ENCODE data around the gene BHLHA9. TPM values are rescaled to one million over a fixed set of nuclear protein-coding genes. Genes with fewer than 3 reads are reported as not detected.
A peak's percentile ranks its signal among the peaks of the same experiment; 100 is the strongest.

The BHLHA9 gene
- total RNA-seq, 4 donors from 2014 or later: not detected

DNA sequence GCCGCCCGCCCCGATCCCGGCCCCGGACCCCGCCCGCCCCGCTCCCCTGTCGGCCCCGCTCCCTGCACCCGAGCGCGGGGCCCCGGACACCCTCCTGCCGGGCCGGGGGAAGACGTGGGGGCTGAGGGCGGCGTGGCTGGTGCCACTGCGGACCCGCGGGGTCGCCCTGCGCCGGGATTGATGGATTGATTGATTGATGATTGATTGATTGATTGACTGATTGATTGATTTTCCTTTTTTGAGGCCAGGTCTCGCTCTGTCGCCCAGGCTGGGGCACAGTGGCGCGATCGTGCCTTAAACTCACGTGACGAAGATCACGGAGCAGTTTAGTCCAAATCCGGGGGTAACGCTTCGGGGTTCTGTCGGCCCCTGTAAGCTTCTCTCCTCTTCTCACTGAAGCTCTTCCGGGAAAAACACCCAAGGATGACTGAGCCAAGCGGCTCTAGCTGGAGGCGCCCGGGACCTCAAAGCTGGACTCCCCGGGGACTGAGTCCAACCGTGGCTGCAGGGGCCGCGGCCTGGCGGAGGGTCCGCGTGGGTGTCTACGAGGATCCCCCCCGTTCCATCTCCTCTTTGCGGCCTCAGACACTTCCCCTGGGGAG lies 40.2 kb upstream of the BHLHA9 start:
- TF ChIP-seq, protein P1, sequence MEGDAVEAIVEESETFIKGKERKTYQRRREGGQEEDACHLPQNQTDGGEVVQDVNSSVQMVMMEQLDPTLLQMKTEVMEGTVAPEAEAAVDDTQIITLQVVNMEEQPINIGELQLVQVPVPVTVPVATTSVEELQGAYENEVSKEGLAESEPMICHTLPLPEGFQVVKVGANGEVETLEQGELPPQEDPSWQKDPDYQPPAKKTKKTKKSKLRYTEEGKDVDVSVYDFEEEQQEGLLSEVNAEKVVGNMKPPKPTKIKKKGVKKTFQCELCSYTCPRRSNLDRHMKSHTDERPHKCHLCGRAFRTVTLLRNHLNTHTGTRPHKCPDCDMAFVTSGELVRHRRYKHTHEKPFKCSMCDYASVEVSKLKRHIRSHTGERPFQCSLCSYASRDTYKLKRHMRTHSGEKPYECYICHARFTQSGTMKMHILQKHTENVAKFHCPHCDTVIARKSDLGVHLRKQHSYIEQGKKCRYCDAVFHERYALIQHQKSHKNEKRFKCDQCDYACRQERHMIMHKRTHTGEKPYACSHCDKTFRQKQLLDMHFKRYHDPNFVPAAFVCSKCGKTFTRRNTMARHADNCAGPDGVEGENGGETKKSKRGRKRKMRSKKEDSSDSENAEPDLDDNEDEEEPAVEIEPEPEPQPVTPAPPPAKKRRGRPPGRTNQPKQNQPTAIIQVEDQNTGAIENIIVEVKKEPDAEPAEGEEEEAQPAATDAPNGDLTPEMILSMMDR (IDR thresholded peaks at IDR 0.05): no peak
- no peak for TF ChIP-seq POLR2A (IDR thresholded peaks at IDR 0.05)
- intact Hi-C loops (cut with DNase I; ENCODE audit: low total_unique reads): no loop called here
- H3K4me3 ChIP-seq (ENCODE audit: low read depth, poor library complexity, severe bottlenecking): peak overlapping the region; percentile 39
- no peak for DNase-seq (ENCODE audit: low spot score in 2 of 2)
- 16 to 18% methylated on average over 32 to 48 of the region's 51 CpGs for WGBS, 2 donors

- TF ChIP-seq, protein P1 (IDR thresholded peaks at IDR 0.05): no peak
- TF ChIP-seq POLR2A (IDR thresholded peaks at IDR 0.05): no peak
- 25 to 29% methylated on average over 12 of the region's 12 CpGs for WGBS, 2 donors
- no peak overlapping the region for H3K4me3 ChIP-seq (ENCODE audit: low read depth, poor library complexity, severe bottlenecking)
- intact Hi-C loops (cut with DNase I; ENCODE audit: low total_unique reads): no loop called here
- peak; percentile 61 to 94 for DNase-seq (ENCODE audit: low spot score in 2 of 2)
These were observed 38.8 kb upstream of the BHLHA9 start for GRCh38 chr17:1231456-1231855.

- WGBS, 2 donors: 69 to 73% methylated on average over 7 to 8 of the region's 8 CpGs
- intact Hi-C loops (cut with DNase I; ENCODE audit: low total_unique reads): no loop called here
- no peak overlapping the region for H3K4me3 ChIP-seq (ENCODE audit: low read depth, poor library complexity, severe bottlenecking)
- no peak for DNase-seq (ENCODE audit: low spot score in 2 of 2)
- TF ChIP-seq POLR2A (IDR thresholded peaks at IDR 0.05): no peak
- TF ChIP-seq, protein P1 (IDR thresholded peaks at IDR 0.05): no peak
These were observed 37.9 kb upstream of the BHLHA9 start for GRCh38 chr17:1232331-1232730.

GRCh38 chr17:1232786-1233185 lies 37.5 kb upstream of the BHLHA9 start:
- intact Hi-C loops (cut with DNase I; ENCODE audit: low total_unique reads): no loop called here
- DNase-seq (ENCODE audit: low spot score in 2 of 2): no peak
- 56 to 65% methylated on average over 11 of the region's 11 CpGs for WGBS, 2 donors

GRCh38 chr17:1234455-1234854 lies 35.8 kb upstream of the BHLHA9 start:
- intact Hi-C loops (cut with DNase I; ENCODE audit: low total_unique reads): no loop called here
- 68 to 73% methylated on average over 4 of the region's 4 CpGs for WGBS, 2 donors
- no peak overlapping the region for H3K4me3 ChIP-seq (ENCODE audit: low read depth, poor library complexity, severe bottlenecking)
- DNase-seq (ENCODE audit: low spot score in 2 of 2): no peak
- TF ChIP-seq, protein P1 (IDR thresholded peaks at IDR 0.05): no peak
- TF ChIP-seq POLR2A (IDR thresholded peaks at IDR 0.05): no peak

More at GRCh38 chr17:1232786-1233185, 37.5 kb upstream of the BHLHA9 start:
- no peak overlapping the region for H3K4me3 ChIP-seq (ENCODE audit: low read depth, poor library complexity, severe bottlenecking)
- TF ChIP-seq, protein P1 (IDR thresholded peaks at IDR 0.05): no peak
- TF ChIP-seq POLR2A (IDR thresholded peaks at IDR 0.05): no peak

DNA sequence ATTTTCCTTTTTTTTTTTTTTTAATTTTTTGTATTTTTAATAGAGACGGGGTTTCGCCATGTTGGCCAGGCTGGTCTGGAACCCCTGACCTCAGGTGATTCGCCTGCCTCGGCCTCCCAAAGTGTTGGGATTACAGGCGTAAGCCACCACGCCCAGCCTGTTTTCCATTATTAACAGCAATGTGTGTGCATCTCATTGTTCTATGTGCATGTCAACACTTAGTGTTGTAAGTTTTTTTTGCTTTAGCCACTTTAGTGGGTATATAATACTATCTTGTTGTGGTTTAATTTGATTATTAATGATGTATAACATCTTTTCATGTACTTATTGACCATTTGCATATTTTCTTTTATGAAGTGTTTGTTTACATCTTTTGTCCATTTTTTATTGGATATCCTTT lies 32.8 kb upstream of the BHLHA9 start:
- intact Hi-C loops (cut with DNase I; ENCODE audit: low total_unique reads): no loop called here
- H3K4me3 ChIP-seq (ENCODE audit: low read depth, poor library complexity, severe bottlenecking): no peak overlapping the region
- 96 to 97% methylated on average over 6 of the region's 6 CpGs for WGBS, 2 donors
- no peak for TF ChIP-seq POLR2A (IDR thresholded peaks at IDR 0.05)
- TF ChIP-seq, protein P1 (IDR thresholded peaks at IDR 0.05): no peak
- DNase-seq (ENCODE audit: low spot score in 2 of 2): no peak
